HG03575 (cell line): ENCODE measurements around the gene VWA8.
"Not testable (repeated sequence)": the region's sequence is repeated elsewhere in the genome, so short reads cannot be mapped to it uniquely, and the experiment has no call there.

Experiments
- ATAC-seq: cut with Tn5 transposase; IDR thresholded peaks from one replicate; pipeline ENCODE4 v1.9.1; 2021; ENCODE audit not compliant: unreplicated experiment, insufficient number of reproducible peaks, low FRiP score; ENCODE audit errors: extremely low read depth

Gene VWA8

DNA sequence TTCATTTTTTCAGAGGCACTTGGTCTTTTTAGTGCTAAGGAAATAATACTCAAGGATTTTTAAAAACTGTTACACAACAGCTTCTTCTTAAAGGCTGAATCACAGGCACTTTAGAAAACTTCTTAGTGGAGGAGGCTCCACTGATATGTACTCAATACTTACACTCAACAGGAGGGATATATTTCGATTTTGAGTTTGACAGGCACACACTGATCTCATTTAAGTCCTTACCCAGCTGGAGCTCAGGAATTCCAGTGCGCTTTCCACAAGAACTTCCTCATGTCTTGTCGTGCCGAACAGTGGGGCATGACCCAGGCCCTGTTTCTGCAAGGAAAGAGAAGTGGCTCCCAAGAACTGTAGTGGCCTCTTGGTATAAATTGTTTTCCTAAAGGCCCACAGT, 399.7 kb downstream of the VWA8 start:
- no peak for ATAC-seq

DNA sequence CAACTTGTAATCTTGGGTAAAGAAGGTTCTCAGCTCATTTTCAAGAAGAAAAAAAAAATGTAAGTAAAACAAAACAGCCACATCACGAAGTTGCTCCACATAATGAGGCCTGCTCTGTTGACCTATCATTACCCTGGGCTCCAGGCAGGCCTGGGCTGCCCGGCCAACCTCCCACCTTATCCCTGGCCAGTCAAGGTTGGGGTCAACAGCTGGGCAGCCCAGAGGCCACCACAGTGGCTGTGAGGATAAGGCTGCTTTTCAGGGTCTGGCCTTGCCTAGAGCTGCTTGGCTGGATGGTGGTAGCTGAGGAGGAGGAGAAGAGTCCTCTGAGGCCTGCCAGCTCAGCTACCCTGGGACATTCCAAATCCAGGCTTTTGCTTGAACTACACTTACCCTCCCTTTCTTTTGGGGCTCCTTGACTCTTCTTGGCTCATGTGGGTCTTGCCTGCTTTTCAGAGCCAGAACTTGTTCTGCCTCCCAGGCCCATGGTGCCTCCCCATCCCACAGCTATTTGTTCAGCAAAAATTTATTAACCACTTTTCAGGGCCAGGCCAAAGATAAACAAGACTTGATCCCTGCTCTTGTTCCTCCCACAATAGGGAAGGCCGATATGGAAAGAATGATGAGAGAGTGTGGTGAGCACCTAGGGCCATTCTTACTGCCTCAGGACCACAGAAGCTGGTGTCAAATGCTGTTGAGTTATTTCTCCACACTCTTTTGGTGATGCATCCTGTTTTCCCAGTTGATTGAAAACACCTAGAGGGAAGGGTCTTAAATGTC, 401.9 kb downstream of the VWA8 start:
- ATAC-seq: no peak

DNA sequence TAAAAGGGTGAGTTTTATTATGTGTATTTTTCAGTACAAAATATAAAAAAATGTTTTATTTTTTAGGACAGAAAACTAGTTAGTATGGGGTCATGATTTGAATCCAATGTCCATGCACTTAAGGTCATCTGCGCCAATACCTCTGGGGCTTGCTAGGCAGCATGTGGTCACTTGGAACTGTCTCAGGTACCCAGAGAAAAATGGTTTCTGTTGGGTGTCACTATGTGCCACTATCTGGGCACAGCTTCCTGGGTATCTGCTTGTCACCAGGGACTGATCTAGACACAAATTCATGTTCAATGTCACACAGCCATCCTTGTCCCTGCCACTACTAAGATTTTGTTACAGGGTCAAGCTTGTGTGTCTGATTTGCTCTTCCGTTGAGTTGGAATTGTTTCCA, 403.2 kb downstream of the VWA8 start:
- ATAC-seq: no peak

DNA sequence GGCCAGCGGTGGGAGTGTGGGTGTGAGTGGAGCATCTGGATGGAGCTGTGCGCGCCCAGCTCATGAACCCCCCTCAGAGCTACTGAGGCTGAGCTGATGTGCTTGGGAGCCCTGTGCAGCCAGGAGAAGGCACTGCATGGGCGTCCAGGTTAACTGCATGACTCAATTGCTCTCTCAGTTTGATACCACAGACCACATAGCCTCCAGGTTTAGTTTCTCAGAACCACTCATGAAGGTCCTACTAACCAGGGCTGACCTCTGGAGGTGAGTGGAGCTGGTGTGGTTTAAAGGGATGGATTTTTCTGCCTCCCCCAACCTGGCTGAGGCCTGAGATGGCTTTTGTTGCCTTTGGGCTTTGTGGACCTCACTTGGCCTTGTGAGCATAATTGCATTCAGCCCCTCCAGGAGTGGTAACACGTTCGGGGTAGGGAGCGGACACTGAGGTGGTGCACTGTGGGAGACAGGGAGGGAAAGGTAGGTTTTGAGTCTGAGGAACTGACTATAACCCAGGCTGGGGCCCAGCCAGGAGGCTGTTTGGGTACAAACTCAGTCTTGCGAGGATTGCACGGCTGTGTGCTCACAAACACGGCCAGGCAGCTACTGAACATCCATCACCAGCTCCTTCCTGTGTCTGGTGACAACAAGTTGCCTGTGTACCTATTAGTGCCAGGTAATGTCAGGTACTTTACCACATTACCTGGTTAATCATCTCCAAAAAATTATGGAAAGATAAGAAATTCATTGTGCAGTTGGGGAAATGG, 406.1 kb downstream of the VWA8 start:
- ATAC-seq: no peak

GRCh38 chr13:41554180-41554579, 406.7 kb downstream of the VWA8 start:
- no peak for ATAC-seq

DNA sequence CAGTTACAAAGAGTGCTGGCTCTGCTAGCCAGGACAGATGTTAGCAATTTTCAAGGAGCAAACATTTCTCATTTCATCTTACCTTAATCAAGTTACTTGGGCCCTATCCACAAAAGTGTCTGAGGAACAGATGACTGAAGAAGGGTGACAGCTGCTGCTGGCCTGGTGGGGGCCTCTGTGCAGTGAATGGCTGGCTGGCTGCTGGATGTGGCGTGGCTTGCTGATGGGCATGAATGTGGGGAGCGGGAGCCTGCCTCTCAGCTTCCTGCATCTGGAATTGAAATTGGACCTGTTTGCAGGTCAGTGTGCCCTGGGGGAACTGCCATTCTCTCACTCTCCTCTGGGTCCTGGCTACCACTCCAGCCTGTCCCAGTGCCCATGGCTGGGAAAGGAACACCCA, 408.9 kb downstream of the VWA8 start:
- no peak for ATAC-seq

DNA sequence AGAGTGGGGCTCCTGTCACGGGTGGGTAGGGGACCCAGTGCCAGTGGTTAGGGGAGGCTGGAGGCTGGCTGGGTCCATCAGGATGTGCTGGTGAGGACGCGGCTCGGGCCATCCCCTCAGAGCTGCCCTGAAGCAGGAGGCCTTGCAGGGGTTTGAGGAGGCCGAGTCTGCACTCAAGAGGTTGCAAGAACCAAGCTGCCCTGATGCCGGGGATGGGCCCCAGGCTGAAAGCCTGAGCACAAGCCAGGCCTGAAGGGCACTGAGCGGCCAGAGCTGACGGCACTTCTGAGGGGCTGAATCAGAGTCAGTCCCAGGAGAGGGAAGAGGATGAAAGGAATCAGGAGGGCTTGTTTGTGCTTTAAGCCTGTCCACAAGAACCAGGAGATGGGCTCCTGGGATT, 410.6 kb downstream of the VWA8 start:
- no peak for ATAC-seq

DNA sequence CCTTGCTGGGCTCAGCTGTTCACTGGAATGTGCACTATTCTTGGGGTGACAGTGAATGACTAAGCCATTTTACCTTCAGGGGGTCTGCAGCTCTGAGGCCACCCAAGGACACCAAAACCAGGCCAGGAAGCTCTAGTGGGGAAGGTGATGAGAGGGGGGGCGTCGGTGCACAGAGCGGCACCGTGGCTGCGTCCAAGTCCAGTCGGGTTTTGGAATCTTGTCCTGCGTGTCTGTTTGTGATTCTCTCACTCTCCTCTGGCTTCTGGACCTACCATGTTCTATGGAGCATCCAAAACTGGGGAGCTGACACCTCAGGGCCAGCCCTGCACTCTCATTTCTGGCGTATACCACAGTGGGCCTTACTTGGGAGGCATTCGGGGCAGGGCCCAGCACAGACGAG, 411.4 kb downstream of the VWA8 start:
- no peak for ATAC-seq

GRCh38 chr13:41548910-41549309, 412.0 kb downstream of the VWA8 start:
- ATAC-seq: no peak

- no peak for ATAC-seq
Observed at GRCh38 chr13:41548031-41548430, 412.9 kb downstream of the VWA8 start.

GRCh38 chr13:41547251-41548000, 413.5 kb downstream of the VWA8 start:
- no peak for ATAC-seq

DNA sequence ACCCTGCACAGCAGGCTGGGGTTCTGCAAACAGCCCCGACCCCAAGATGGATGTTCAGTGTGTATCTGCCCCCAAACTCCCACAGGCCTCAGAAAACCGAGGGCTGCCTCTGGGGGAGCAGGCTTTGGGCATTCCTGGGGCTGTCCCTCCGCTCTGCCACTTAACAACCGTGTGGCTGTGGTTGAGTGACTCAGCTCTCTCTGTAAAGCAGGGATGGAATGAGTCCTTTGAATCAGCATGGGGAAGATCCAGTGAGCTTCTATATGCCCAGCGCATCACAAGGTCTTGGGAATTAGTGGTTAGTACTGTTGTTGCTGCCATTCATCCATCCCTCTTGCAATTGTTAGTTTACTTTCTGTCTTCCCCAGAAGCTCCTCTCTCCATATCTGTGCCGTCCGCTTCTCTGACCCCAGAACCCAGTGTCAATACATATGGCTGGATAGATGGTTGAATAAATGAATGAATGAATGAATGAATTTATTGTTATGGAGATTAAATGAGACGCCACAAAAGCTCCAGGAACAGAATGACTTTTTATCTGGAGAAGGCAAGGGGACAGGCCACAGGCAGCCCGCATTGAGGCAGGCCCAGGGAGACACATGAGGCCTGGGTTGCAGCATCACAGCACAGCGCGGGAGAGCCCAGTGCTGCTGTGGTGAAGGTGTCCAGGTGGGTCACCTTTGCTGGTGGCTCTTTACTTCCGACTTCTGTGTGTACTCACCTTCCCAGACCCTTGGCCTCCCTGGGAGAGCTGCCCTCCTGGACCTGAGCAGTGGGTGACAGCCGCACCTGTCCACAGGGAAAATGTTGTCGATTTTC, 414.3 kb downstream of the VWA8 start:
- no peak for ATAC-seq

DNA sequence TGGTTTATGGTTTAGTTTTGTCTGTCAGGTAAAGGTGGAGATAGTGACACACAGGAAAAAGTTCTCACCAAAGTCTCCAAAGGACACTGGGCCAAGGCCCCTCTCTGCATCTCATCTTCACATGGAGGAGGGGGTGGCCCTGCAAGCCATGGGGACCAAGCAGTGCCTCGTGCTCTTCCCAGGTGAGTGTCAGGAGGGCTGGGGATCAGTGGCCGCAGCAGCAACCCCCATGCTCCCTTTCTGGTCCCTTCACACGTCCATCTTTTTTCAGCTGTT, 415.5 kb downstream of the VWA8 start:
- ATAC-seq: no peak

GRCh38 chr13:41543664-41544300, 417.1 kb downstream of the VWA8 start:
- ATAC-seq: no peak

GRCh38 chr13:41542799-41543198, 418.1 kb downstream of the VWA8 start:
- ATAC-seq: not testable (repeated sequence)

GRCh38 chr13:41542281-41542680, 418.6 kb downstream of the VWA8 start:
- ATAC-seq: no peak

GRCh38 chr13:41541142-41541938, 419.6 kb downstream of the VWA8 start:
- ATAC-seq: no peak

DNA sequence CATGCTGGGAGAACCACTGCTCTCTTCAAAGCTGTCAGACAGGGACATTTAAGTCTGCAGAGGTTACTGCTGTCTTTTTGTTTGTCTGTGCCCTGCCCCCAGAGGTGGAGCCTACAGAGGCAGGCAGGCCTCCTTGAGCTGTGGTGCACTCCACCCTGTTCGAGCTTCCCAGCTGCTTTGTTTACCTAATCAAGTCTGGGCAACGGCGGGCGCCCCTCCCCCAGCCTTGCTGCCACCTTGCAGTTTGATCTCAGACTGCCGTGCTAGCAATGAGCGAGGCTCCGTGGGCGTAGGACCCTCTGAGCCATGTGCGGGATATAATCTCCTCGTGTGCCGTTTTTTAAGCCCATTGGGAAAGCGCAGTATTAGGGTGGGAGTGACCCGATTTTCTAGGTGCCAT, 420.7 kb downstream of the VWA8 start:
- ATAC-seq: not testable (repeated sequence)
